Ureter (tissue), 1 donor: Measurements from ENCODE around the gene ESRRA. TPM values are rescaled to one million over a fixed set of nuclear protein-coding genes. Genes with fewer than 3 reads are reported as not detected.

Source experiments
- DNase-seq: peaks from one replicate; pipeline ENCODE4 v3.0.0-alpha.2; 2020; ENCODE audit warnings: low spot score
- total RNA-seq: library from RNA; stranded (reverse); gene quantifications from one replicate; pipeline ENCODE4 v1.2.4, GENCODE V29; 2023
- donor health status: DM: yes; HTN: yes; CAD: no.

Gene ESRRA
- total RNA-seq, 1 donor from 2014 or later = 82.8 TPM

DNA sequence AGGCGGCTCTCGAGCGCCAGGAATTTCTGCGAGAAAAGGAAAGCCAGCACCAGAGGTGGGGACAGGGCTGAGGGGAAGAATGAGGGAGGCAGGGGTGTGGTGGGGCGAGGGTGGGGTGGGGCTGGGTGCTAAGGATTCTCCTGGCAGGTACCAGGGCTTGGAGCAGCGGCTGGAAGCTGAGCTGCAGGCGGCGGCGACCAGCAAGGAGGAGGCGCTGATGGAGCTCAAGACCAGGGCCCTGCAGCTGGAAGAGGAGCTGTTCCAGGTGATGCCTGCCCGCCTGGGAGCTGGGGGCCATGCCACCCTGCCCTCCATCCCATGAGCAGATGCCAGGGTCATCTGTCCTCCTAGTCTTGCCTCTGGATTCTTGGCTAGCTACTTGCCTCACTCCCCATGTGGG, 44.1 kb downstream of the ESRRA start:
- no peak for DNase-seq

DNA sequence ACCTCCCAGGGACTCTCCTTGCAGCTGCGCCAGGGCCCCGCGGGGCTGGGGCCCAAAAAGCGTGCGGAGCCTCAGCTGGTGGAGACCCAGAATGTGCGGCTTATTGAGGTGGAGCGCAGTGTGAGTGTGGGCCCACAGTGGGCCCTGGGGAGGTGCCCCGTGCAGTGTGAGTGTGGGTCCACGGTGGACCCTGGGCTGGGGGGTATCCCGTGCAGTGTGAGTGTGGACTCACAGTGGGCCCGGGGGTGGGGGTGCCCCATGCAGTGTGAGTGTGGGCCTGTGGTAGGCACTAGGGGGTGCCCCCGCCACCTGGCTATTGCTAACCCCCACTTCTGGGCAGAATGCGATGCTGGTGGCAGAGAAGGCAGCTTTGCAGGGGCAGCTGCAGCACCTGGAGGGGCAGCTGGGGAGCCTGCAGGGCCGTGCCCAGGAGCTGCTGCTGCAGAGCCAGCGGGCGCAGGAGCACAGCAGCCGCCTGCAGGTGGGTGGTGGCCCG, 45.9 kb downstream of the ESRRA start:
- no peak for DNase-seq

DNA sequence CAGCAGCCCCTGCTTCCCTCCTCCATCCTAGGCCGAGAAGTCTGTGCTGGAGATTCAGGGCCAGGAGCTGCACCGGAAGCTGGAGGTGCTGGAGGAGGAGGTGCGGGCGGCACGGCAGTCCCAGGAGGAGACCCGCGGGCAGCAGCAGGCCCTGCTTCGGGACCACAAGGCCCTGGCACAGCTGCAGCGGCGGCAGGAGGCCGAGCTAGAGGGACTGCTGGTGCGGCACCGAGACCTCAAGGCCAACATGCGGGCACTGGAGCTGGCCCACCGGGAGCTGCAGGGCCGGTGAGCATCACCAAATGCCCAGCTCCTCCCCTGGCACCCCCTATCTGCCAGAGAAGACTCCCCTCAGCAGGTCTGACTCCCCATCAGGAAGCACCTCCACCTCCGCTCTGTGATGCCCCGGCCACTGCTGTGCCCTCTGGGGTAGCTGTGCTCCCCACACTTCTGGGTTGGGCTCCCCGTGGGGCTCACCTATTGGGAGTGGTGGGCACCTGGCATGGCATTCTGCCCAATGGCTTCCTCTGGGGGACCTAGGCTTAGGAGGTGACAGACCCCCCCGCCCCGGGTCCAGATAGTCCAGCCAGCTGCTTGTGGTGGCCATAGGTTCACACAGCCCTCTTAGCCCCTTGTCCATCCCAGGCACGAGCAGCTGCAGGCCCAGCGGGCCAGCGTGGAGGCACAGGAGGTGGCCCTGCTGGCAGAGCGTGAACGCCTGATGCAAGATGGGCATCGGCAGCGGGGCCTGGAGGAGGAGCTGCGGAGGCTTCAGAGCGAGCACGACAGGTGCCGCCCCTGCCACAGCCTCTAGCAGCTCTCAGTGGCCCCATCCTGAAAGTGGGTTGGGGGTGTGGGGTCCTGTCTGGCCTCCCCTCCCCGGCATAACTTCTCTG, 47.0 kb downstream of the ESRRA start:
- no peak for DNase-seq

DNA sequence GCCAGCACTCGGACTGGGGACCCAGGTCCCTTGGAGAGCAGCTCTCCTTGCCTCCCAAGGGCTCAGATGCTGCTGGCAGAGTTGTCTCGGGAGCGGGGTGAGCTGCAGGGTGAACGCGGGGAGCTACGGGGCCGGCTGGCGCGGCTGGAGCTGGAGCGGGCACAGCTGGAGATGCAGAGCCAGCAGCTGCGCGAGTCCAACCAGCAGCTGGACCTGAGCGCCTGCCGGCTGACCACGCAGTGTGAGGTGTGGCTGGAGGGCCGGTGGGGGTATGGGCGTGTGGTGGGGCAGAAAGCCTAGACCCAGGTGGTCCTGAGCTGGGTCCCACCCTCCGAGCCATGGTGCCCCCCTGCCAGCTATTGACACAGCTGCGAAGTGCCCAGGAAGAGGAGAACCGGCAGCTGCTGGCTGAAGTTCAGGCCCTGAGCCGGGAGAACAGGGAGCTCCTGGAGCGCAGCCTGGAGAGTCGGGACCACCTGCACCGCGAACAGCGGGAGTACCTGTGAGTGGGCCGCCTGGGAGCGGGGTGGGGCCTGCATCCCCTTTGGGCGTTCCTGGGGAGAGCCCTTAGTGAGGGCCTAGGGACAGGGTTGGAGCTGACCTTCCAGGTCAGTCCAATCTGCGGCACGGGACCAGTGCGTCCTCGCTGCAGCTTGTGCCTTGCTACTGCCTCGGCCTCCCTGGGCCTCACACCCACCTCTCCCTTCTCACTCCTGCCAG, 47.8 kb downstream of the ESRRA start:
- no peak for DNase-seq

DNA sequence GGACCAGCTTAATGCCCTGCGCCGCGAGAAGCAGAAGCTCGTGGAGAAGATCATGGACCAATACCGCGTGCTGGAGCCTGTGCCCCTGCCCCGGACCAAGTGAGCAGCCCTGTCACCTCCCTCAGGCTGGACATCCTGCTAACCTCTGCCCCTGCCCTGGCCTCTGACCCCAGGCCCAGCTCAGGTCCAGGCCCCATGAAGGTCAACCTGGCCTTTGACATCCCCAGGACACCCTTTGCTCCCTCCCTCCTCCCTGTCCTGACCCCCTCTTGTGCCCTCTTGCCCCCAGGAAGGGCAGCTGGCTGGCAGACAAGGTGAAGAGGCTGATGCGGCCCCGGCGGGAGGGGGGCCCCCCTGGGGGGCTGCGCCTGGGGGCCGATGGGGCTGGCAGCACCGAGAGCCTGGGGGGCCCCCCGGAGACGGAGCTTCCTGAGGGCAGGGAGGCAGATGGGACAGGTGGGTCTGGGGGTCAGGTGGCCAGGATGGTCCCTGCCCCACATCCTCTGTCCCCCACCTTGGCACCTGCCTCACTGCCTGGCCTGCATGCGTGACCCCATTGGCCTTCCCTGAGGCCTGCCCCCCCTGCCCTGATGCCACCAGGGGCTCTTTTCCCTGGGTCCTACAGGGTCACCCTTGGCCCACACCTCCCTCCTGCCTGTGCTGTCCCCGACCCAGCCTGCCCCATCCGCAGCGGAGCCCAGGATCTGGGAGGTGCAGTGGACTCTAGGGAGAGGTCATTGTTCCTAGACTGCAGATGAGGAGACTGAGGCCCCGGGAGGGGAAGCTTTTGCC, 48.6 kb downstream of the ESRRA start:
- DNase-seq = no peak

DNA sequence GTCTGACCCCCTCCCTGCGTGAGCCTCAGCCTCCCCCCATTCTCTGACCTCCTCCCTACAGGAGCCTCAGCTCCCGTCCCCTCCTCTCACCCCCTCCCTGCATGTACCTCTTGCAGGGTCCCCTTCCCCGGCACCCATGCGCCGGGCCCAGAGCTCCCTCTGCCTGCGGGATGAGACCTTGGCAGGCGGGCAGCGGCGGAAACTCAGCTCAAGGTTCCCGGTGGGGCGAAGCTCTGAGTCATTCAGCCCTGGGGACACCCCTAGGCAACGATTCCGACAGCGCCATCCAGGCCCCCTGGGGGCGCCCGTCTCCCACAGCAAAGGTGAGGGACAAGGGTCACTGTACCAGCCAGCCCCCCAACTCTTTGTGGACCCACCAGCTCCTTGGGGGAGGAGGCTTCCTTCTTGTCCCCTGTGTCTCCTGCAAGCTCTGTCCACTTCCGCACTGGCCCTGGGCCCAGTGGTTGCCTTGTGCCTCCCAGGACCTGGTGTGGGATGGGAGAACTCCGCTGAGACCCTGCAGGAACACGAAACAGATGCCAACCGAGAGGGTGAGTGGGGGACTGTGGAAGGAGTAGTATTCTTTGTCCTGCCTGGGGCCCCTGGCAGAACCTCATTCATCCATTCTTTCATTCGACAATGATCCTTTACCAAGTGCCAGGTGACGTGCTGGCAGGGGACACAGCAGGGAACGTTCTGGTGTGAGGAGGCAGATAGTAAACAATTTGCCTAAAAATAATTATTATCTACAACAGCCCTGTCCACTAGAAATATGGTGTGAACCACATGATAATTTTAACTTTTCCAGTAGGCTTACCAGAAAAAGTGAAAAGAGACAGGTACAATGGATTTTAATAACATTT, 50.0 kb downstream of the ESRRA start:
- peak; percentile 86 for DNase-seq

DNA sequence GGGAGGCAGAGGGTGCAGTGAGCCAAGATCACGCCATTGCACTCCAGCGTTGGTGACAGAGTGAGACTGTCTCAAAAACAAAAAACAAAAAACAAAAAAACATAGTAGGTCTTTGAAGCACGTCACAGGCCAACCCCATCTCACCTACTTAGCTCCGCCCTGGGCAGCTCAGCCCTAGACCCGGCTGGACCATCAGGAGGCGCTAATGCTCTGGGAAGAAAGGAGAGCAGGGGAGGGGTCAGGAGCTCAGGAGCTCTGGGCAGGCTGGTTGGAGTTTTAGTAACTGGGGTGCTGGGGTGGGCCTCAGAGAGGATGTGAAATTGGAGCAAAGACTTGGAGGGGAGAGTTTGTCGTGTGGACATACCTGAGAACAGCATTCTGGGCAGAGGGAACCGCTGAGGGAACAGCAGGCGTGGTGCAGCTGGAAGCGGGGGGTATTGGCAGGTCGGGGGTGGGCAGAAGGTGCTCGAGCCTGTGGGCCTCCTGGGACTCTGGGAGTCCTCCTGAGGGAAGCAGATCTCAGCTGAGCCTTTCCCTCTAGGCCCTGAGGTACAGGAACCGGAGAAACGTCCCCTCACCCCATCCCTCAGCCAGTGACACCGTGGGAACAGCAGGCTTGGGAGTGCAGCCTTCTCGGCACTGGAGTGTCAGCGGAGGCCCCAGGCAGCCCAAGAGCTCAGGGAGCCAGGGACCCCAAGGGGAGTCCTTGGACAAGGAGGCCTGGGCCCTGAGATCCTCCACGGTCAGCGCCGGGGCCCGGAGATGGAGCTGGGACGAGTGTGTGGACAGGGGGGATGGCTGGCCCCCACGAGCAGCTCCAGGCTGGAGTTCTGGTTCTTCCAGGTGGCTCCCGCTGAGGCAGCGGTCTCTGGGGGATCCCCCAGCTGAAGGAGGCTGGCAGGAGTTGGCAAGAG, 51.4 kb downstream of the ESRRA start:
- no peak for DNase-seq

DNA sequence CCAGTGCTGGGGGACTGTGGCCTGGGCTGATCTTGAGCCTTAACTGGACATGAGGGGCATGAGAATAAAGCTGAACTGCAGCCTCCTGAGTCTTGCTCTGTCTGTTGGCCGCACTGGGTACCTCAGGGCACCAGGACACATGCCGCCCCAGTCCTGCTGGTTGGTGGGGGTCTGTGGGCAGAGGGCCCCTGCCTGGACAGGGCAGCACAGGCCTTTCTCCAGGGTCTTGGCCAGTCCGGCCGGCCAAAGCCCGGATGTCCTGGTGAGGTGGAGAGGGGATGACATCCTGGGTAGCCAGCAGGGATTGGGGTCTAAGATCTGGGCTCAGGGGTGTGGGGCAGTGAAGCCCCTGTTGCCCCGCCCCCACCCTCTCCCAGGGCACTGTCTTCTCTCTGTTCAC, 52.1 kb downstream of the ESRRA start:
- no peak for DNase-seq

DNA sequence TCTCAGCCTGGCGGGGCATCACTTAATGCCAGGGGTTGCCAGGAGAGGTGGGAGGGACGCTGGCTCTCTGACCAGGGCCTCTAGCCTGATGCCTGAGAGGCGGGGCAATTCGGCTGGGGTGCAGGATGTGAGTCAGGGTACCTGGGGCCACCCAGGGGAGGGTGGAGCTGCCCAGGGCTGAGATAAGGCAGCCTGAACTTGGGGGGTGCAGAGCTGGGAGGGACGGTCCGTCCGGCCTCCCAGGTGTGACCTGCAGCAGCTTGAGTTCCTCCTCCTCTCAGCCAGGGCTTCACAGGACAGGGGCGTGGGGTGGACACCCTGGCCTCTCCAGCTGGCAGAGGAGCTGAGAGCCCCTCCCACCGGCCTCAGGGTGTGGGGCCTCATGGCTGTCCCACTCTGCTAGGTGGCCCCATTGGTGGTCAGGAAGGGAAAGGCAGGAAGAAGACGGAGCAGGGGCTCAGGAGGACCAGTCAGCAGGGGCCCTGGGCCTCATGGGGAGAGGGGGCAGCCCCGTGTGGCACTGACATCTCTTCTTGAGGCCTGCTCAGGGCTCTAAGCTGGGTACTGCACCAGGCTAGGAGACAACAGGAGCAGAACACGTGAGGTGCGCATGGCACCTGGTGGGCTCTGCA, 52.7 kb downstream of the ESRRA start:
- DNase-seq = no peak

DNA sequence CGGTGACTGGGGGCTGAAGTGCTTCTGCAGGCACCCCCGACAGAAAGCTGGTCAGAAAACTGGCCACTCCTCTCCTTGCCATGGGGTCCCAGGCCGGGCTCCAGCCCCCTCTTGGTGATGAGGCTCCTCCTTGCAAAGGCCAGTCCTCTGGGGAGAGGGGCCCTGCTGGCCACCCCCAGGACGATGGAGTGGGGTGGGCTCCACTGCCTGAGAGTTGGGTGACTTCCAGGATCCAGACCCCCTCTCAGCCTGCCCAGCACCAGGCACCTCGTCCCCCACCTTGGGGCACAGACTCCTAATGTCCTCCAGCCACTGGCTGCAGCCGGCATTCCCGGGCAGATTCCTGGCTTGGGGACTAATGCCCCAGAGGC, 53.2 kb downstream of the ESRRA start:
- DNase-seq = no peak

DNA sequence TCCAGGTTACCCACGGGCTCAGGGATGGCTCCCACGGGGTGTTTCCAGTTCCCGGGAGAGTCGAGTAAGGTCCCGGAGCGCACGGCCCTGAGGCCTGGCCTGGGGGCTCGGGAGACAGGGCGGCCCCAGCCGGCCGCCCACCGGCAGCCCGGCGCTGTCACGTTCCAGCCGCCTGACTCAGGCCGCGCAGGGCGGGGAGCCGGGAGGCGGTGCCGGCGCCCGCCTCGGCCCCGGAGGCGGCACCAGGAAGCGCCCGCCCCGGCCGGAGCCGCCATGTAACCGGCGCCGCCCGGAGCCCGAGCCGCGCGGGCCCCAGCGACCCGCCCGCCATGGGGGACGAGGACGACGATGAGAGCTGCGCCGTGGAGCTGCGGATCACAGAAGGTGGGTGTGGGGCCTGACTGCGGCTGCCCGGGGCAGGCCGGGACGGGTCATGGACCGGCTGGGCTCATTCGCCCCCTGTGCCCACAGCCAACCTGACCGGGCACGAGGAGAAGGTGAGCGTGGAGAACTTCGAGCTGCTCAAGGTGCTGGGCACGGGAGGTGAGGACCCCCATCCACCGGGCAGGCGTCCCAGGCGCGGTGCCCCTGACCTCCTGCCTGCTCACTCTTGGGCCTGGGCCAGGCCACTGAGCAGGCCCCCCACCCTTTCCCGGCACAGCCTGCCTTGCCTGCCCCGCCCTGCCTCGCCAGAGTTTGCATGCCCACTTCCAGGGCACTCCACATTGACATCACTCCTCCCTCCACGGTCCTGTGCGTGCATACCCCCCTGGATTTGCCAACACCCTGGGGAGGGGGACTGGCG, 53.8 kb downstream of the ESRRA start, which contains the start of gene RPS6KA4:
Gene RPS6KA4 (plus strand): TSS at position 256 of the 805 bp plus-strand sequence. CDS start 74 bp downstream, at position 330.
- DNase-seq = no peak

DNA sequence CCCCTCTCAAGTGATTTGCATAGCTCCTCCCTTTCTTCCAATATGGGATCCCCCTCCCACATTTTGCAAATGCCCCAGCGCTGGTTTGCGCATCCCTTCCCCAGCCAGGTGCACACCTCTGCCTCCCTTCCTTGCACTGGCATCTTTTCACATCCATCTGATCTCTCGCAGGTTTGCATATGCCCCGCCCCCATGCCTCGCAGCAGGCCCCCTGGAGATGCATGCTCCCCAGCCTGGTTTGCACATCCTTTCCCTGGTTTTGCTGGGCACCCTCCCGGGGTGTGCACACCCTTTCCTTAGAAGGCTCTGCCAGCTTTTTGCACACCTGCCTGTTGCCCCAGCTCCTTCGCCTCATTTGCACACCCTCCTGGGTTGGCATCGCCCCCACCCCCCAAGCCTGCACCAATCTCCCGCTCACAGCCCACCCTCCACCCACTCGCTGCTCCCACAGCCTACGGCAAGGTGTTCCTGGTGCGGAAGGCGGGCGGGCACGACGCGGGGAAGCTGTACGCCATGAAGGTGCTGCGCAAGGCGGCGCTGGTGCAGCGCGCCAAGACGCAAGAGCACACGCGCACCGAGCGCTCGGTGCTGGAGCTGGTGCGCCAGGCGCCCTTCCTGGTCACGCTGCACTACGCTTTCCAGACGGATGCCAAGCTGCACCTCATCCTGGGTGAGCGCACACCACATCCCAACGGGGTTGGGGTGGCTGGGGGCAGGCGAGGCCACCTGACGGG, 54.6 kb downstream of the ESRRA start:
- no peak for DNase-seq

DNA sequence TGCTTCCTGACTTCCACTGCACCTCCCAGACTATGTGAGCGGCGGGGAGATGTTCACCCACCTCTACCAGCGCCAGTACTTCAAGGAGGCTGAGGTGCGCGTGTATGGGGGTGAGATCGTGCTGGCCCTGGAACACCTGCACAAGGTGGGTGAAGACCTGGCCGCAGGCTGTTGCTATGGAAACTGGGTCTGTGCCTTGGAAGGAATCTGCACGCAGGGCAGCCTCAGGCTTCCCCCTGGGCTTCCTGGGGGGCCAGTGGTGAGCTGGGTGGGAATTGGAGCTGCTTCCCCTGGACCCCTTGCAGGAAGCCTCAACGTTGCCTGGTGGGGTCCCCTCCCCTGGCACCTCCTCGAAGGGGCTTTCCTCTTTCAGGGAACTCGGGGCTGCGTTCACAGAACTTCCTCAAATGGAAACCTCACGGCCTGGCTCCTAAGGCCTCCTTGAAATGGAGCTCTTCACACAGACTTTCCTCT, 55.2 kb downstream of the ESRRA start:
- no peak for DNase-seq

DNA sequence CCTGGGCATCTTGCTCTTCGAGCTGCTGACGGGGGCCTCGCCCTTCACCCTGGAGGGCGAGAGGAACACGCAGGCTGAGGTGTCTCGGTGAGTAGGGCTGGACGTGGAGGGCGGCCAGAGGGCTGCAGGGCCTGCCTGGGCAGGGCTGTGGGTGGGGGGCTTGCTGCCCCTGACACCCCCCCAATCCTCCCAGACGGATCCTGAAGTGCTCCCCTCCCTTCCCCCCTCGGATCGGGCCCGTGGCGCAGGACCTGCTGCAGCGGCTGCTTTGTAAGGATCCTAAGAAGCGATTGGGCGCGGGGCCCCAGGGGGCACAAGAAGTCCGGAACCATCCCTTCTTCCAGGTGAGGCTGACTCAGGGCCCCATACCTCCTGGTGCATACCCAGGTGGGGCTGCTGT, 56.3 kb downstream of the ESRRA start:
- DNase-seq = no peak

DNA sequence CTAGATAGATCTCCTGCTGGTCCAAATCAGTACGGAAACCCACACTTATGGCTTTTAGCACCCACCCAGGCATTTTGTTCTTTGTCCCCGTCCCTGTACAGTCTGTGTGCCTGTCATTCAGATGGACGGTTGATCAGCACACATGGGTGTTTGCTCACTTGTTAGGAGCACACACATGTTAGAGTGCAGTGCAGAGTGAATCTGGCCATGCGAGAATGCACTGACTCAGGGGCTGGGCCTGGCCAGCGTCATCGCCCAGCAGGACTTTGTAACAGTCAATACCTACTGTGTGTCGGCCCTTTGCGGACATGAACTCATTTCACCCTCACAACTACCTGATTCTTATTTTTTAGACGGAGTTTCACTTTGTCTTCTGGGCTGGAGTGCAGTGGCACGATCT, 57.0 kb downstream of the ESRRA start:
- DNase-seq = no peak

DNA sequence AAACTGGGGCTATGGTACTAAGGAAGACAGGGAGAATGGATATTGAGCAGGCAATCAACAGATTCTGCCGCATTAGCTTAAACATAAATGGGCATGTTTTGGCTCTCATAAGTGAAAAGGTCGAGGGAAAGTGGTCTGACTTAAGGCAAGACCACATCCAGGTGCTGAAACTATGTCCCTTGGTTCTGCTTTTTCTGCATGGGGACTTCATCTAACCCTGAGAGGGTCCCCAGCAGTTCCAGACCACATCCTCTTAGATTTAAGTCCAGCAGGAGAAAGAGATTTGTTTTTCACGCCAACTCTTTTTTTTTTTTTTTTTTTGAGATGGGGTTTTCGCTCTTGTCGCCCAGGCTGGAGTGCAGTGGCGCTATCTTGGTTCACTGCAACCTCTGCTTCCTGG, 59.1 kb downstream of the ESRRA start:
- no peak for DNase-seq

DNA sequence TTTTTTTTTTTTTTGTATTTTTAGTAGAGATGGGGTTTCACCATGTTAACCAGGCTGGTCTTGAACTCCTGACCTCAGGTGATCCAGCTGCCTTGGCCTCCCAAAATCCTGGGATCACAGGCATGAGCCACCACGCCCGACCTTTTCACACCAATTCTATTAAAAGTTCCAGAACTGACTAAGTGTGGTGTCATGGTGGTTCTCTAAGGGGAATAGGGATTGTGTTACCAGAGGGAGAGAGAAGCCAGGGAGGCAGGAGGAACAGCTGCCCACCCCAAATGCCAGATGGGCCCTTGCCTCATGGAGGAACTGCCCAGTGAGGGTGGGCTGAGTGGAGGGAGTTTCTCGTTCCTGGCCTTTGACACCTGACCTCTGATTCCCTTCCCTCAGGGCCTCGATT, 59.6 kb downstream of the ESRRA start:
- no peak for DNase-seq
